Prostate gland (tissue), 2 donors: ENCODE measurements around the gene ATP6V1C2. TPM values are rescaled to one million over a fixed set of nuclear protein-coding genes. Genes with fewer than 3 reads are reported as not detected.

ENCODE experiments used
- DNase-seq: peaks from one replicate; pipeline ENCODE4 v3.0.0-alpha.2; 2019; ENCODE audit warnings: low spot score
- H3K27ac ChIP-seq, 2 donors: fragments of 200-600 bp; sonication (generic); 2 replicates each; pipeline ENCODE4 v1.5.1; 2017 to 2019
- H3K27me3 ChIP-seq: fragments of 200-600 bp; sonication (generic); replicated peaks from 2 replicates; pipeline ENCODE4 v1.5.1; 2019; ENCODE audit not compliant: insufficient read depth
- H3K36me3 ChIP-seq, 2 donors: fragments of 200-600 bp; sonication (generic); 1 replicate in 1 of 2; 2 replicates in 1 of 2; pipeline versions ENCODE4 v1.5.1 to v1.8.1; 2017 to 2019
- H3K4me1 ChIP-seq: fragments of 200-600 bp; sonication (generic); replicated peaks from 2 replicates; pipeline ENCODE4 v1.5.1; 2019
- H3K4me3 ChIP-seq, 2 donors: fragments of 200-600 bp; sonication (generic); 2 replicates each; pipeline ENCODE4 v1.5.1; 2017 to 2019
- H3K9me3 ChIP-seq: fragments of 200-600 bp; sonication (generic); 2 replicates; pipeline ENCODE4 v1.5.1; 2017
- POLR2A ChIP-seq: fragments of 450-650 bp; IDR thresholded peaks from one replicate; pipeline ENCODE4 v1.6.1; 2016; ENCODE audit warnings: antibody characterized with exemption, mild to moderate bottlenecking
- POLR2AphosphoS5 ChIP-seq: sonication (generic); formaldehyde crosslinking; IDR thresholded peaks from one replicate; pipeline ENCODE4 v1.6.1; 2017; ENCODE audit warnings: antibody characterized with exemption
- WGBS: methylation state at CpG from one replicate; pipeline ENCODE4 v1.1.5; 2018; 5-methylcytosine and 5-hydroxymethylcytosine counted together
- intact Hi-C: fragments of 100-400 bp; cut with DNase I; formaldehyde crosslinking; loops from one replicate; pipeline ENCODE4 v1.14.2; 2022
- total RNA-seq, 2 donors: library from RNA; depleted of rRNA; stranded (reverse); fragments of >200 nt; gene quantifications; one replicate each; pipeline ENCODE4 v1.1.0, GENCODE V29; 2016
- TF ChIP-seq, protein P1 (sequence below), 4 experiments: fragments of 200-600 bp in 2 of 4; fragments of 450-650 bp in 2 of 4; sonication (generic) in 2 of 4; IDR thresholded peaks; 1 replicate in 3 of 4; 2 replicates in 1 of 4; pipeline ENCODE4 v1.5.1; 2016 to 2019; ENCODE audit warnings: antibody characterized with exemption in 4 of 4, mild to moderate bottlenecking in 2 of 4, moderate library complexity in 2 of 4

The ATP6V1C2 gene, protein sequence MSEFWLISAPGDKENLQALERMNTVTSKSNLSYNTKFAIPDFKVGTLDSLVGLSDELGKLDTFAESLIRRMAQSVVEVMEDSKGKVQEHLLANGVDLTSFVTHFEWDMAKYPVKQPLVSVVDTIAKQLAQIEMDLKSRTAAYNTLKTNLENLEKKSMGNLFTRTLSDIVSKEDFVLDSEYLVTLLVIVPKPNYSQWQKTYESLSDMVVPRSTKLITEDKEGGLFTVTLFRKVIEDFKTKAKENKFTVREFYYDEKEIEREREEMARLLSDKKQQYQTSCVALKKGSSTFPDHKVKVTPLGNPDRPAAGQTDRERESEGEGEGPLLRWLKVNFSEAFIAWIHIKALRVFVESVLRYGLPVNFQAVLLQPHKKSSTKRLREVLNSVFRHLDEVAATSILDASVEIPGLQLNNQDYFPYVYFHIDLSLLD
- total RNA-seq, result 1 to 10 TPM in 1 of 2 donors, under 1 TPM in 1; 0.41 to 4.0 TPM

DNA sequence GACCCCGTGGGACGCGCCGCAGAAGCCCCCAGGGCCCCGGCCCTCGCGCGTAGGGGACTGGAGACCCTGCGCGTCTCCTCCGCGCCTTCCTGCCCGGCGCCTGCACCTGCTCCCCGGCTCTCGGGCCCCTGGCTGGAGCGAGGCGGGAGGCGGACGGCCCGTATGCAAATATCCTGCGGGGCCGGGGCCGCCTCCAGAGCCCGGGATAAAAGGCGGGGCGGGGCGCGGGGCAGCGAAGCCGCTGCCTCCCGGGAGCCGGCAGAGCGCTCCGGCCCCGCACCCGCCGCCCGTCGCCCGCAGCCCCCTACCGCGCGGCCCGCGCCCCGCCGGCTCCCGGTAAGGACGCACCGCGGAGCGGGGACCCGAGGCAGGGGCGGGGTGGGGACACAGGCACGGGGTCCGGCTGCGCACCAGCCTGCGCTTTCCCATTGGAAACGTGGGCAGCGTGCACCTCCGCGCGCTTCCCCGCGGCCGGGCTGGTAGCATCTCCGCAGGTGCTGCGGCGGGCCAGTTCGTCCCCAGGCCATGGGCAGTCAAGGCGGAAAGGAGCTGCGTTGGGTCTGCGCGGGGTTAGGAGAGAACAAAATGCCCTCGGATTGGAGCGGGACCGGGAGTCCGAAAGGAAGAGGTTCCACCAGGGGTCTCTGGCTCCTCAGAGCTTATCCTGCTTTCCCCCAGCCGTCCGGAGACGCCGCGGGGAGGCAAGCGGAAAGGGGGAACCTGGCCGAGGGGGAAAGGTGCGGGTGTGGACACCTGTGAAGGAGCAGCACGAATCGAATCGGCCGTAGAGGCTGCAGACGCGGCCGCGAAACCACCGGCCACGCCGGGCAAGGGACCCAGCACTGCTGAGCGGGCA lies at the start of gene ATP6V1C2:
TSS of gene ATP6V1C2 (plus strand) at position 235 of the 856 bp plus-strand sequence. CDS start 1,220 bp downstream, outside the sequence.
- intact Hi-C loops, result no loop called here
- 2% methylated on average over 33 of the region's 99 CpGs for WGBS
- no peak within 1 kb of the TSS for H3K27ac ChIP-seq
- no peak for TF ChIP-seq POLR2AphosphoS5
- TF ChIP-seq POLR2A, result no peak
- TF ChIP-seq, protein P1, sequence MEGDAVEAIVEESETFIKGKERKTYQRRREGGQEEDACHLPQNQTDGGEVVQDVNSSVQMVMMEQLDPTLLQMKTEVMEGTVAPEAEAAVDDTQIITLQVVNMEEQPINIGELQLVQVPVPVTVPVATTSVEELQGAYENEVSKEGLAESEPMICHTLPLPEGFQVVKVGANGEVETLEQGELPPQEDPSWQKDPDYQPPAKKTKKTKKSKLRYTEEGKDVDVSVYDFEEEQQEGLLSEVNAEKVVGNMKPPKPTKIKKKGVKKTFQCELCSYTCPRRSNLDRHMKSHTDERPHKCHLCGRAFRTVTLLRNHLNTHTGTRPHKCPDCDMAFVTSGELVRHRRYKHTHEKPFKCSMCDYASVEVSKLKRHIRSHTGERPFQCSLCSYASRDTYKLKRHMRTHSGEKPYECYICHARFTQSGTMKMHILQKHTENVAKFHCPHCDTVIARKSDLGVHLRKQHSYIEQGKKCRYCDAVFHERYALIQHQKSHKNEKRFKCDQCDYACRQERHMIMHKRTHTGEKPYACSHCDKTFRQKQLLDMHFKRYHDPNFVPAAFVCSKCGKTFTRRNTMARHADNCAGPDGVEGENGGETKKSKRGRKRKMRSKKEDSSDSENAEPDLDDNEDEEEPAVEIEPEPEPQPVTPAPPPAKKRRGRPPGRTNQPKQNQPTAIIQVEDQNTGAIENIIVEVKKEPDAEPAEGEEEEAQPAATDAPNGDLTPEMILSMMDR (IDR thresholded peaks at IDR 0.05), result no peak
- peak; percentile 10 for DNase-seq
- H3K27me3 ChIP-seq, result peaks cover 6% of the 10 kb centered on the region
- no peaks in the 10 kb centered on the region for H3K36me3 ChIP-seq
- H3K4me3 ChIP-seq, result peak within 1 kb of the TSS; percentile 27 to 39
- peaks cover 8% of the 10 kb centered on the region for H3K4me1 ChIP-seq
- no peaks in the 10 kb centered on the region for H3K9me3 ChIP-seq

DNA sequence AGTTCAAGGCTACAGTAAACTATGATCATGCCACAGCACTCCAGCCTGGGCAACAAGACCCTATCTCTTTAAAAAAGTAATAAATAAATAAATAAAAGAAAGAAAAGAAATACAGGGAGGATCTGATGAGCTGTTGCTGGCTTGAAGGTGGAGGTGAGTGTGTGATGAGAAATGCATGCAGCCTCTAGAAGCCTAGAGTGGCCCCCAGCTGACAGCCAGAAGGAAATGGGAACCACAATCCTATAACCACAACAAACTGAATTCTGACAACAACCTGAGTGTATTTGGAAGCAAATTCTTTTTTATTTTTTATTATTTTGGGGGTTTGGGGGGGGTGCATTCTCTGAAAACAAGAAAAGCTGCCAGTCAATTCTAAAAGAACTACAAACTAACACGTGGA lies 46.3 kb upstream of the ATP6V1C2 start:
- 79% methylated on average over 1 of the region's 1 CpG for WGBS
- TF ChIP-seq POLR2AphosphoS5 (no peak), POLR2A (no peak)
- Histone ChIP-seq H3K27ac (no peak overlapping the region), H3K4me1 (no peaks in the 10 kb centered on the region), H3K9me3 (no peaks in the 10 kb centered on the region), H3K27me3 (no peaks in the 10 kb centered on the region), H3K4me3 (no peak overlapping the region), H3K36me3 (no peaks in the 10 kb centered on the region)
- intact Hi-C loops, result no loop called here
- DNase-seq, result no peak

DNA sequence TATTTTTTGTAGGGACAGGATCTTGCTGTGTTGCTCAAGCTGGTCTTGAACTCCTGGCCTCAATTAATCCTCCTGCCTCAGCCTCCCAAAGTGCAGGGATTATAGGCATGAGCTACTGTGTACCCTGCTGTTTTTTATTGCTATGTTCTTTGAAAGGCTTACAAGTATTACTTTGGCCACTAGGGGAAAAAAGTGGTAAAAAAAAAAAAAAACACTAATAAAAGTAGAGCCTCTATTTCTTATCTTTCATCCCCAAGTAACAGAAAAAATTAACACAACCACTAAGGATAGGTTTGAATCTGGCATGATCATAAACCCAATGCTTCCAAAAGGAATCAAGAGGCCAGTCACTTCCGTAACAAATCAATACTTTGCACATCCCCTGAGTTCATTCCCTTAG lies 43.2 kb upstream of the ATP6V1C2 start:
- intact Hi-C loops, result no loop called here
- Histone ChIP-seq H3K9me3 (no peaks in the 10 kb centered on the region), H3K27me3 (no peaks in the 10 kb centered on the region), H3K36me3 (no peaks in the 10 kb centered on the region), H3K27ac (no peak overlapping the region), H3K4me1 (no peaks in the 10 kb centered on the region), H3K4me3 (no peak overlapping the region)
- no peak for DNase-seq
- no peak for TF ChIP-seq POLR2A
- TF ChIP-seq, protein P1 (IDR thresholded peaks at IDR 0.05), result peak in 1 of 4 experiments; percentile 27
- WGBS, result 100% methylated on average over 1 of the region's 1 CpG

DNA sequence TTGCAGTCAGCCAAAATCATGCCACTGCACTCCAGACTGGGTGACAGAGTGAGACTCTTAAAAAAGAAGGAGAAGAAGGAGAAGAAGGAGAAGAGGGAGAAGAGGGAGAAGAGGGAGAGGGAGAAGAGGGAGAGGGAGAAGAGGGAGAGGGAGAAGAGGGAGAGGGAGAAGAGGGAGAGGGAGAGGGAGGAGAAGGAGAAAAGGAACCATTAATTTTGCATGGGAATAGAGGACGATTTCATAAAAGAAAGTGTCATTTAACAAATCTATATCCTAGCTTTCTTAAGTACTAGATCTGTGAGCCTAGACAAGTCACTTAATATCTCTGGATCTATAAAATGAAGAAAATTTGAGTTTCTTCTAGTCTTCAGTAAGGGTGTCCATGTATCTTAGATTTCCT lies 41.2 kb upstream of the ATP6V1C2 start:
- no peak for DNase-seq
- H3K27me3 ChIP-seq, result no peaks in the 10 kb centered on the region
- no peaks in the 10 kb centered on the region for H3K36me3 ChIP-seq
- no peak overlapping the region for H3K27ac ChIP-seq
- intact Hi-C loops, result no loop called here
- TF ChIP-seq, protein P1 (IDR thresholded peaks at IDR 0.05), result no peak
- TF ChIP-seq POLR2A (no peak), POLR2AphosphoS5 (no peak)
- 86% methylated on average over 1 of the region's 1 CpG for WGBS
- no peaks in the 10 kb centered on the region for H3K4me1 ChIP-seq
- H3K4me3 ChIP-seq, result no peak overlapping the region
- H3K9me3 ChIP-seq, result no peaks in the 10 kb centered on the region

DNA sequence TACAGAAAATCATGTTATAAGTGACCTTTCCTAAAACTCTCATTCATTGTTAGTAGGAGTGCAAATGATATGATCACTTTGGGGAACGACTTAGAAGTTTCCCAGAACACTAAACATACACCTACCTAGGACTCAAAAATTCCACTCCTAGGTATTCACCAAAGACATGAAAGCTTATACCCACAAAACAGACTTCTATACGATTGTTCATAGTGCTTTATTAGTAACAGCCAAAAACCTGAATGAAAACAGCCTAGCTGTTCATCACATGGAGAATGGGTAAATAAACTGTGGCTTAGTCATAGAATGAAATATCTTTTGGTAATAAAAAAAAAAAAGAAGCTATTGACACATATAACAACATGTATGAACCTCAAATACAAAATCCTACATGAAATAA lies 40.5 kb upstream of the ATP6V1C2 start:
- no peaks in the 10 kb centered on the region for H3K27me3 ChIP-seq
- H3K4me3 ChIP-seq, result no peak overlapping the region
- no peak for DNase-seq
- H3K27ac ChIP-seq, result no peak overlapping the region
- TF ChIP-seq, protein P1 (IDR thresholded peaks at IDR 0.05), result no peak
- TF ChIP-seq POLR2AphosphoS5 (no peak), POLR2A (no peak)
- H3K9me3 ChIP-seq, result no peaks in the 10 kb centered on the region
- whole genome bisulfite sequencing, result 86% methylated on average over 2 of the region's 2 CpGs
- H3K4me1 ChIP-seq, result no peaks in the 10 kb centered on the region
- H3K36me3 ChIP-seq, result no peaks in the 10 kb centered on the region
- intact Hi-C loops, result no loop called here
